Tongue (tissue), 2 donors: ENCODE measurements around the gene SEPTIN11. TPM values are rescaled to one million over a fixed set of nuclear protein-coding genes. Genes with fewer than 3 reads are reported as not detected.
"Not testable (repeated sequence)": the region's sequence is repeated elsewhere in the genome, so short reads cannot be mapped to it uniquely, and the experiment has no call there.

Source experiments
- DNase-seq: peaks from one replicate; pipeline ENCODE4 v3.0.0-alpha.2; 2015
- total RNA-seq: library from RNA; depleted of rRNA; stranded (reverse); fragments of >200 nt; gene quantifications from one replicate; pipeline ENCODE4 v1.2.3, GENCODE V29; 2014

The SEPTIN11 gene
- total RNA-seq, 1 donor from 2014 or later, result 132 TPM

DNA sequence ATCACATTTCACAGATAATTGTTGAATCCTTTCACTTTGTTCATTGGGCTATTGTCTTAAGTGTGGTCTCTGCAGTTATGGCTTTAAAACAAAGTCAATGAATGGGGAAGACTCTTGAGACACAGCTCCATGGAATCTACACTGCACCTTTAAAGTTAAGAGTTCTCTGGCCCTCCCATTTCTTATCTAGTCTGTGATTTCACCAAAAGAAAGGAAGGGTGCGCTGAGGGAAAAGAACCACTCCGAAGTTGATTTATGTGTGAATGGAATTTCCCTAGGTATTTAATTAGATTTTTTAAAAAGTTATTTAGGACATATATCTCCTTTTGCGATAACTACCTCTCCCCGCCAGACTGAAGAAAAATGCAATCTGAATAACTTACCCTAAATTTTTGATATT lies 2.5 kb downstream of the SEPTIN11 start:
- DNase-seq, result no peak

DNA sequence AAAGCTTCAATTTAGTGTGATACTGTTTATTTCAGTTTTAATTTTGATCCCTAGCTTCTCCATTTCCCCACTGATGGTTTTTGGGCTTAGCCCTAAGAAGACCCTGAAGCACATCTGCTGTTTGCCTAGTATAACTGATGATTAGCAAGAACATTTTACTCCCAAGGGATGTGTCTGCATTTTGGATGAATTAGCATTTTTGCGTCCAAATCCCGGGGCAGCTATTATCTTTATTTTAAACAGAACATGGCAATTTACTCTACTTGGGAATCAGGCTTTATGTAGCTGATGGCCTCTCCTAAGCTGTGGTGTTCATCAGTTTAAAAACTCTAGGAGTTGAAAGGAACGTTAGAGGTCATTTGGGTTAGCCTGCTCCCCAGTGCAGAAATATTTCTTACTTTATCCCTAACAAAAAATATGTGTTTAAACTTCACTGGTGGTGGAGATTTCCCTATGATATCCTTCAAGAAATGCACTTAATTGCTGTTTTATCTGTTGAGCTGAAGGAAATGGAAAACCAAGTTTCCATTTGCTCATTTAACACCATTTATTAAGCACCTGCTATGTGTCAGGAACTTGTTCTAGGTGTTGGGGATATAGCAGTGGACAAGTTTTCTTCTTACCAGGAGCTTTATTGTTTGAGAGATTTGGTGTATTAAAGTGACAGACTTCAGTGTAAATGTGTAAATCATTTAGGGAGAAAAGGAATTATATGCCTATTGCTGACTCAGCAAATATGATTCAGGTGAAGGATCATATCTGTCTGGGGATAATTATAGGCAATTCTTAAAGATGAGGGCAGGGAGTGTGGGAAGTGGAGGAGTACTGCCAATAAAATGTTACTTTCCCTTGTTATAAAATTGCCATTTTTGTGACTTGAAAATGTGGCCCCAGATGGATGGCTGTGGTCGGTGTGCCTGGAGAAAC lies 3.4 kb downstream of the SEPTIN11 start:
- DNase-seq, result no peak

DNA sequence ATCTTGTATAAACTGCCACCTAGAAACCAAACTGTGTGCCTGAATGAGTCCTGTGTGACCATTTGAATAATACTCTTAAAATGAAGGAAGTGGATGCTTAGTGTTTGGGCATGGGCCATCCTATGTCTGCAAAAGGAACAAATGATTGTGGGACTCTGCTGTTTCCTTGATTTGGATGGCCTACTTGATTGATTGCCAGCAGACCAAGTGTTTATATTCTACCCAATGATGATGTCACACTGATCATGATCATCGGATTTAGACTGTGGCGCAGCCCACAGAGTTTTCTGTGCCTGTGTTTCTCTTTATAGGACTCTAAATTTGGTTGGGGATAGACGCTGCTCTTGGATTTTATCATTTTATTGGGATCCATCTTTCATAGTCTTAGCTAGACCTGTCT lies 4.4 kb downstream of the SEPTIN11 start:
- no peak for DNase-seq

GRCh38 chr4:76954489-76954888 lies 4.9 kb downstream of the SEPTIN11 start:
- DNase-seq, result no peak

DNA sequence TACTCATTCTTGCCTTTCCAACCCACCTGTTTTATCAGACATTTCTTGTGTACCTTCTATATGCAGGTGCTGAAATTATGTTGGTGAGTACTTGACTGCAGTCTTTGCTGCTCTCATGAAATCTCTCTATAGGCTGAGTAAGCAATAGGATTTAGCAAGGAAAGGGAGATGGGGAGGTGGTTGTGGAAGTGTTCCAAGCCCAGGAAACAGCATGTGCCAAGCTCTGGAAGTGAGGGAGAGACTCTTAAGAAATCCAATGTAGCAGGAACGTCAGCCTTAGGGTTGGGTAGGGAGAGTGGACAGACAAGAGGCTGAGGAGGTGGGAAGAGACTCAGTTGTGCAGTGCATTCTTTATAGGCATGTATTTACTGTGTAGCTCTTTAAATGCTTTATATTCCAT lies 5.6 kb downstream of the SEPTIN11 start:
- DNase-seq, result no peak

- DNase-seq, result no peak
These were observed 7.6 kb downstream of the SEPTIN11 start for GRCh38 chr4:76957004-76957738.

DNA sequence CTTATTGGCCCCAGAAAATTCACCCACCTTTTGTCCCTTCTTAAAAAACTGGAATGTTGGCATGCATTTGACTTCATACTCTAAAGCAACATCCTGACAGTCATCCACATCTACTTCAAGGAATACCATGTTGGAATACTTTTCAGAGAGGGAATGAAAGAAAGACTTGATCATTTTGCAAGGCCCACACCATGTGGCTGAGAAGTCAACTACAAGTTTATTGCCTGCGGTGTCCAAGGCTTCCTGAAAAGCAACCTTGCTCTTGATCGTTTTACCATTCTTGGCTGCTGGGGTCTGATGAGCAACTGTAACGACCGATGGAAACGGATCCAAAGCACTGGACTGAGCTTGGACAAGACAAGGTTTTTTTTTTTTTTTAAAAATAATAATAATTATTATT lies 9.3 kb downstream of the SEPTIN11 start:
- DNase-seq, result no peak

- DNase-seq, result no peak
These were observed 10.5 kb downstream of the SEPTIN11 start for GRCh38 chr4:76960014-76960413.

DNA sequence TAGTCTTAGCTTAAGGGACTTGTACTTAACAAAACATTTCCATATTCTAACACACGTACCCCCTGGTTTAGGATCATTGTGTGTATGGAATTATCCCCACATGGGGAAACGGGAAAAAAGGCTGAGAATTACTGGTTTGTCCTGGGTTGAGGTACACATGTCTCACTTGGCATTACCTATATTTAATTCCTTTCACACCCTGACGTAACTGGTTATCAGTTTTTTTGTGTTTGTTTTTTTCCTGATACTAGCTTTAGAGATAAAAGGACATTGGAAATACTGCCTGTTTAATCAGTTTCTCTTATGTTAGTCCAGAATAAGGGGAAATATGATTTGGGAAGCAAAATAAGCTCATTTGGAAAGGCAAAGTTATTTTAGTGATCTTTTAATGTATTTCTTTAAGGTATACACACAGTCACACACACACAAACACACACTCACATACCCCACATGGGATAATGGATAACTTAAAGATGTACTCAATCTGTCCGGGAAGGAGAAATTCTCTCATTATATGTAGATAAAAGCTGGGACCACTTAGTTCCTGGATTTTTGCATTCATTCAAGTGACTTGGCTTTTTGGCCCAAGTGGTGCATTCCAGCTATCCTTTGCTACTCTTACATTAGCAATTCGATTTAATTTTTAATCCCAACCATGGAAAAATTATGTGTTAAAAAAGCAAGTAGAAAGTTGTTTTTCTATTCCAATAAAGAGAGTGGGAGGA lies 13.0 kb downstream of the SEPTIN11 start:
- no peak for DNase-seq

DNA sequence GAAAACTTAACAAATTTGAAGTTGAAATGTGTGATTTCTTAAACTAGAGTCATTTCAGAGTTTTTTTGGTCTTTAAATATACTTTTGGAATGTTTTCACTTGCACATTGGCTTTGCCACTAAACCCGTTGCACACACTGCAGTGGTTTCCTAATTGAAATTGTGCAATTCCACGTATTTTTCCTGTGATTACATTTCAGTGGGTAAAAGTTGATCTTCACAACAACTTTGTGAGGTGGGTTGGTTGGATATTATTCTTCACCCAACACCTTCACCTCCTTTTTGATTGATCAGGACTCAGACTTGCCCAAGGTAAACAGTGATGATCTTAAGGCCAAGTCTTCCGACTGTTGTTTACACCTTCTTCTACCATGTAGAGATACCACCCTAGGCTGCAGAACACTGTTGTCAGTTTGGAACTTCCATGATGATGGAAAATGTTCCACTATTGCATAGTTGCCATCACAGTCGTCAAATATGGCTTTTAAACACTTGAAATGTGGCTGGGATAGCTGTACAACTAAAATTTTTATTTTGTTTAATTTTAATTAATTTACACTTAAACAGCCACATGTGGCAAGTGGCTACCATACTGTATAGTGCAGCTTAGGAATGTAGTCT lies 13.7 kb downstream of the SEPTIN11 start:
- DNase-seq, result no peak

DNA sequence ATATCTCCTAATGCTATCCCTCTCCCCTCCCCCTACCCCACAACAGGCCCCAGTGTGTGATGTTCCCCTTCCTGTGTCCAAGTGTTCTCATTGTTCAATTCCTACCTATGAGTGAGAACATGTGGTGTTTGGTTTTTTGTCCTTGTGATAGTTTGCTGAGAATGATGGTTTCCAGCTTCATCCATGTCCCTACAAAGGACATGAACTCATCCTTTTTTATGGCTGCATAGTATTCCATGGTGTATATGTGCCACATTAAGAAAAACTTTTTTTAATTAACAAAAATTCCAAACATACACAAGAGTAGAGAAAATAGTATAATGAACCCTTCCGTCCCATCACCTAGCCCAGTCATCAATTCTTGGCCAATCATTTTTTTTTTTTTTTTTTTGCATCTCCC lies 14.4 kb downstream of the SEPTIN11 start:
- not testable (repeated sequence) for DNase-seq

DNA sequence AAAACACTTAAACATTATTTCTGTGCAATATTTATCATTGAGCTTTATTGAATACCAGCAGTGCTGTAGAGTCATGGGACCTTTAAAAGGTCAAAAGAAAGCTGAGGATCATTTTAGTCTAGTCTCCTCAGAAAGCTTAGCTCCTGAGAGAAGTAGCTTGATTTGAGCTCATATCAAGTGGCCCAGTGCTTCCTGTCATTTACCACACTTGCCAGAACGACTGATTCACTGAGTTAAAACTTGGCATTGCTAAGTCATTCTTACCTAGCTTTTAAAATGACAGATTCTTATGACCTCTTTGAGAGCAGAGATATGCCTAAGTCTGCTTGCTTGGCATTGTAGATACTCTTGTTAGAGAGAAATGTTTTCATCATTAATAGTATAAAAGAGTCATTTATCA lies 15.2 kb downstream of the SEPTIN11 start:
- DNase-seq, result no peak

DNA sequence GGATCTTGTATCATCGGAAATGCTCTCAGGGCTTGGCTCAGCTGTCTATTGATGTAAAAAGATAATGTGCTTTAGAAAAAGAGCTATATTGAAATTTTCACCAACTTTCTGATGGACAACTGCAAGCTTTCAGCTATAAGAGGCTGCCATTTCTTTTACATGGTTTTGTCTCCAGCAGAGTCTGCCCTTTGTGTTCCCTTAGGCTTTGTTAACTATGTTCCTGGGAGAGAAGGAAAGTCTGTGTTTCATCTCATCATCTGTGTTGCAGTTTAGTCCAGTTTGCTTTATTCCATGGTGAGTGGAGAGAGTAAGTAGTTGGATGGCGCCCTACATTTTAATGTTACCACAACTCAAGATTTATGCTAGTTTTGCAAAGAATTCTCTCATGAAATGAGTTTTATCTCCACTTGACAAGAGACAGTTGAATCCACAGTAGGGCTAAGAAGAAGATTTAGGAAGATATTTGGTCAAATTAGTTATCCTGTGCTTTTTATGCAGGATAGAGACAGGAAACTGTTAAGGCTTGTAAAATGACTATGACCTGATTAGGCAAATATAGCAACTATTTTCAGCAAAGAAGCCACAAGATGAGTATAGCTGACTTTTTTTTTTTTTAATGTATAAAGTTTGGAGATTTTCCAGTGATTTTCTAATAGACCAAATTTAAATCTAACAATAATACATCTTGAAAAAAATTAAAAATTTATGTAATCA lies 16.5 kb downstream of the SEPTIN11 start:
- no peak for DNase-seq

GRCh38 chr4:76968937-76969336 lies 19.4 kb downstream of the SEPTIN11 start:
- peak; percentile 13 for DNase-seq

DNA sequence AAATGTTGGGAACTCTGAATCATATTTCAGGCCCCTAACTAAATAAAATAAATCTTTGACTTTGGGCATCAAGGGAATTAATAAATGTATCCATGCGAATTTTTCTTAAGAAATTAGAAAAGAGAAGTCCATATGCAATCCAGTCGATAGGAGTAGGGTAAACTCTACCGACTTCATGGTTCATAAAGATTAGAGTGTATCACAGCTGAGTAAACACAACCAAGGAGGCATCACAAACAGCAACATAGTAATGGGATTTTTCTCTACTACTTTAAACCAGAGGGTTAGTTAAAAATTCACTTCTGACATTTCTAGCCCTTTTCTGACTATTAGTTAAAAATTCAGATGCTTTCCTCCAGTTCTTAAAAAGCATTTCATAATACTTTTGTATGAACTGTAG lies 19.9 kb downstream of the SEPTIN11 start:
- no peak for DNase-seq

- DNase-seq, result no peak
These were observed 20.5 kb downstream of the SEPTIN11 start for GRCh38 chr4:76969941-76970529.

DNA sequence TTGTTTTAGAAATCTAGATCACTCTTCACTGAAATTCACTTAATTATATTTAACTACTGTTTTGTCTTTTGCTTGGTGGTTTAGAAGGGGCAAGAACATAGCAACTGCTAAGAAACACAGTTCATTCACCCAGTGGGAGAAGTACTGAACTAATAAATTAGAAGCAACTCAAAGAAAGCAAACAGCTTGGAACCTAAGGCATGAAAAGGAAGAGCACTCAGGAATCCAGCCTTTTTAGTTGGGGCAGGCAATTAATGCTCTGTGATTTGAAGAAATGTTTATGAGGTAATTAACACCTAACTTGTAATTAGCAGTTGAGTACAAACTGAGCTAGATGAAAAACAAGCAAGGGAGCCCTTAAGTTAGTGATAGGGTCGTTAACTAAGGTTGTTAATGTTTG lies 22.8 kb downstream of the SEPTIN11 start:
- DNase-seq, result no peak

DNA sequence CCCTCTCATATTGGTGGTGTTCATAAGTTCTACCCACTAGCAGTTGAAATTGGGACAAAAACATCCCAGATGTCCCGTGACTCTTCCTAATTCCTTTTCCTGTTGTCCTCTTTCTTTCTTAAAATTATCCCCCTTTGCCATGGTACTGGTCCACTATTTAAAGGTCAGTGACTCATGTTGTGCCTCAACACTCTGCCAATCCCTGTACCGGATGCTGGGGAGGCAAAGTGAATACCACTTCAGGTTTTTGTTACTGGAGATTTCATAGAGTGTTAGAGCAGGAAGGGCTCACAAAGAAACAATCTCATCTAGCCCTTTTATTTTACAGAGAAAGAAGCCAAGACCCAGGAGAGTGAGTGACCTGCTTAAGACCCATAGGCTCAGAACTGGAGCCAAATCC lies 24.6 kb downstream of the SEPTIN11 start:
- DNase-seq, result no peak

GRCh38 chr4:76977113-76977512 lies 27.6 kb downstream of the SEPTIN11 start:
- DNase-seq, result no peak

DNA sequence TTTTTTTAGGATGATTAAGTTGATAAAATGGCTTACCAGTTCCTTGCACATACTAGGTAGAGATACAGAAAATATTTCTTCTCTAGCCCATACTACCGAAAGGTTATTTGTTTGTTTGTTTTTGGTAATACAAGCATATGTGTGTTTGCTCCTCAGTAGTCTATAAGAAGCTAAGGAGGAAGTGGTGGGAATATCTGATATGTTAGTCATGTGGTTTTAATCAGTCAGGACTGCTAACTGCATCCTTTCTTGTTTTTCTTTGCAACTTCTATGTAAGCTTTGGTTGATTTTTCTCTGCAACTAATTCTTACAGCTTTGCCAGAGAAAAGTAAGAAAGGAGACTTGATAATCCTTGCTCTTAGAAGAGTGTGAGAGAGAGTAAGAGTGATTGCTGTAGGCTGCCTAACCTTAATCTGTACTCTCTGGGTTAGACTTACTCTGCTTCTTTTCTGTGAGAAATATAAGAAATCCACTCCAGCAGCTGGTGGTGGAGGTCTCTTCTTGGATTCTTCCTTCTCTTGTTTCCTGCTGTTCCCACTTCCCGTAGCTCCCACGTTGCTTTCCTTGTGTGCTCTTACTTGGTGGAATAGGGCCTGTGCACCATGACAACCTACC lies 28.3 kb downstream of the SEPTIN11 start:
- DNase-seq, result peak; percentile 24

- DNase-seq, result no peak
These were observed 29.7 kb downstream of the SEPTIN11 start for GRCh38 chr4:76979236-76979635.
